Choroid plexus epithelial cell (primary cell): ENCODE data around the gene DGKG.

Source experiments
- DNase-seq: peaks from one replicate; pipeline ENCODE4 v3.0.0-alpha.2; 2010; ENCODE audit warnings: low read depth
- H3K4me3 ChIP-seq: 2 replicates; pipeline ENCODE4 v1.5.1; 2011; ENCODE audit warnings: low read depth, mild to moderate bottlenecking, control low read depth, low read length, moderate library complexity
- CTCF ChIP-seq: conservative IDR thresholded peaks from 2 replicates; pipeline ENCODE4 v1.5.1; 2011; ENCODE audit warnings: low read depth, mild to moderate bottlenecking, control low read depth, inconsistent platforms, low read length, moderate library complexity

The DGKG gene

GRCh38 chr3:186141790-186142189, 220.2 kb downstream of the DGKG start:
- DNase-seq, result no peak
- H3K4me3 ChIP-seq, result no peak overlapping the region
- no peak for TF ChIP-seq CTCF

- no peak overlapping the region for H3K4me3 ChIP-seq
- peak; percentile 5 for DNase-seq
- no peak for TF ChIP-seq CTCF
Measured at GRCh38 chr3:186138272-186138981, 223.6 kb downstream of the DGKG start.

- DNase-seq, result no peak
- H3K4me3 ChIP-seq, result no peak overlapping the region
- no peak for TF ChIP-seq CTCF
Measured at GRCh38 chr3:186137051-186137685, 224.9 kb downstream of the DGKG start.

- no peak for TF ChIP-seq CTCF
- no peak overlapping the region for H3K4me3 ChIP-seq
- DNase-seq, result no peak
Measured at GRCh38 chr3:186133980-186134379, 228.1 kb downstream of the DGKG start.

GRCh38 chr3:186132487-186132886, 229.5 kb downstream of the DGKG start:
- no peak for TF ChIP-seq CTCF
- DNase-seq, result no peak
- H3K4me3 ChIP-seq, result no peak overlapping the region

DNA sequence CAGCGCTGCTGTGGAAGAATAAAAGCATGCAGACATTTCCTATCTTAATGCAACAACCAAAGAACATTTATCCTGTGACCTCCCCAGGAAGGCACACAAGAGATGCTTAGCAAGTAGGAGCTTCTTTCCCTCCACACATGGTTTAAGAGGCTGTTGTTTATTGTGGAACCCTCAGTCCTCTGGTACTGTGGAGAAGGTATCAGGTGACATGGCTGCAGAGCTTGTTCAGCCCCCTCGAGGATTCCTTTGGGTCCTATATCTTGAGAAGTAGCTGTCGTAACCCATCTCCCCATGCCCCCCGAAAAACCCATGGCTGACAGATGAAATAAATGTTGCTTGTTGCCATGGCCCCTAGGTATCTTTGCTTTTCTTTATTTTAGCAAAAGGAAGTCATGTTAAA, 232.8 kb downstream of the DGKG start:
- TF ChIP-seq CTCF, result no peak
- no peak overlapping the region for H3K4me3 ChIP-seq
- no peak for DNase-seq

- TF ChIP-seq CTCF, result no peak
- H3K4me3 ChIP-seq, result no peak overlapping the region
- DNase-seq, result no peak
Measured at GRCh38 chr3:186128158-186128557, 233.9 kb downstream of the DGKG start.
